ENCODE measurements around the gene ABTB1.
A peak's percentile ranks its signal among the peaks of the same experiment; 100 is the strongest.

The ABTB1 gene

DNA sequence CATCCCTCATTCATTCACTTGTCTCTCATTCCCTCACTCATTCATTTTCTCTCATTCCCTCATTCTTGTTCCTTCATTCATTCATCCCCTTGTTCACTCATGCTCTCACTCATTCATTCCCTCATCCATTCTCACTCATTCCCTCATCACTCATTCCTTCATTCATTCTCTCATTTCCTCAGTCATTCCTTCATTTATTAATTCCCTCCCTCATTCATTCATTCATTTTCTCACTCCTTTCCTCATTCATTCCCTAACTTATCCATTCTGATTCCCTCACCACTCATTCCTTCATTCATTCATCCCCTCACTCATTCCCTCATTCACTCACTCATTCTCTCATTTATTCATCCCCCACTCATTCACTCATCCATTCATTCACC is 13.8 kb downstream of the ABTB1 start:
- no peak for DNase-seq (ENCODE audit: low spot score)

DNA sequence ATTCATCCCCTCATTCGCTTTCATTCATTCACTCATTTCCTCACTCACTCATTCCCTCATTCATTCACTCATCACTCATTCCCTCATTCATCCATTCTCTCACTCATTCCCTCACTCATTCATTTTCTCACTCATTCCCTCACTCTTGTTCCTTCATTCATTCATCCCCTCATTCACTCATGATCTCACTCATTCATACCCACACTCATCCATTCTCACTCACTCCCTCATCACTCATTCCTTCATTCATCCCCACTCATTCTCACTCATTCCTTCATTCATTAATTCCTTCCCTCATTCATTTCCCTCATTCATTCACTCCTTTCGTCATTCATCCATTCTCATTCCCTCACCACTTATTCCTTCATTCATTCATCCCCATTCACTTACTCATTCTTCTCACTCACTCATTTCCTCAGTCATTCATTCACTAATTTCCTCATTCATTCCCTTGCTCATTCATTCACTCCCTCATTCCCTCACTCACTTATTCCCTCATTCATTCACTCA is 14.5 kb downstream of the ABTB1 start:
- no peak for DNase-seq (ENCODE audit: low spot score)

DNA sequence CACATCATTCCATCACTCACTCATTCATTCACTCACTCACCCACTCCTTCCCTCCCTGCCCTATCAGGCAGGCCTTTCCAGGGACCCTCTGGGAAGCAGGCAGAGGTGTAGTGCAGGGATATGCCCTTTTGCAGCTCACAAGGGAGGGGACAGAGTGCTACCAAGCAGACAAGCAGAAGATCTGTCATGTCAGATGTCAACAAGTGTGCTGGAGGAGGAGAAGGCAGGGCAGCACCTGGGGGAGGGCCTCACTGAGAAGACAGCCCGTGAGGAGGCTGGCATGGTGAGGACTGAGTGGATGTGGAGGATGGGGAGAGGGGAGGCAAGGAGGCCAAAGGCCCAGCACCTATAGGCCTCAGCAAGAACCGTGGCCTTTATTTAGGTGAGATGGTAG is 15.3 kb downstream of the ABTB1 start:
- DNase-seq (ENCODE audit: low spot score) = no peak

DNA sequence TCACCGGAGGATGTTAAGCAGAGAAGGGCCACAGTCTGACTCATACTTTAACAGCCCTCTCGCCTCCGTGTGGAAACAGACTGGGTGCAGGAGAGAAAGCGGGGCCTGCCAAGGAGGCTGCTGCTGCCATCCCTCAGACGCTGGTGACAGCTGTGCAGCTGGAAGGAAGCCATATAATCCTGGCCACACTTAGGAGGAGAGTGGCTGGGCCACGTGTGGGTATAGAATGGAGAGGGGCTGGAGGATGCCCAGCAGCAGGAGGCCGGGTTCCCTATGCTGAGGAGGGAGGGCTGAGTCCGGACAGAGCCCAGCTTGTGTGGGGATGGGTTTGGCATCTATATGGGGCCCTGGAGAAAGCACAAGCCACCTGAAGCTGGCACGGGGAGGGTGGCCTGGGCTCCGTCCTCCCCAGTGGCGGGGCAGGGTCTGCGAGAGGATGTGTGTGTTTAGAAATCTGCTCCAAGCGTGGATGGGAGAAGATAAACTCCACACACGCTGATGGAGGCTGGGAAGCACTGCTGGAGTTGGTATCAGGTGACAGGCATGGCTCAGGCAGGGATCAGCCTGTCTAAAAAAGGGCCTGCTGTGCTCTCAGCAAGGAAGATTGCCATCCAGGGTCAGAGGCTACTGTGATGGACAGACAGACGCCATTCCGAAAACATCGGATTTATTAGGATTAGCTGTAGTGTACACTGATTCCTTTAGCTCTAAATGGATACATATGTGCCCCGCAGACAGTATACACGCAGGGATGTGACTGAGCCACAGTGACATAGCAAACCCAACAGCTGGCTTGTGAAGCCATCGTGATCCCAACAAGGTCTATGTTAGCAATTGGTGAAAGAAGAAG is 15.9 kb downstream of the ABTB1 start:
- no peak for DNase-seq (ENCODE audit: low spot score)

- DNase-seq (ENCODE audit: low spot score) = no peak
Measured at GRCh38 chr3:127689266-127689860, 16.6 kb downstream of the ABTB1 start.

GRCh38 chr3:127690106-127690505 is 17.4 kb downstream of the ABTB1 start:
- DNase-seq (ENCODE audit: low spot score) = no peak

DNA sequence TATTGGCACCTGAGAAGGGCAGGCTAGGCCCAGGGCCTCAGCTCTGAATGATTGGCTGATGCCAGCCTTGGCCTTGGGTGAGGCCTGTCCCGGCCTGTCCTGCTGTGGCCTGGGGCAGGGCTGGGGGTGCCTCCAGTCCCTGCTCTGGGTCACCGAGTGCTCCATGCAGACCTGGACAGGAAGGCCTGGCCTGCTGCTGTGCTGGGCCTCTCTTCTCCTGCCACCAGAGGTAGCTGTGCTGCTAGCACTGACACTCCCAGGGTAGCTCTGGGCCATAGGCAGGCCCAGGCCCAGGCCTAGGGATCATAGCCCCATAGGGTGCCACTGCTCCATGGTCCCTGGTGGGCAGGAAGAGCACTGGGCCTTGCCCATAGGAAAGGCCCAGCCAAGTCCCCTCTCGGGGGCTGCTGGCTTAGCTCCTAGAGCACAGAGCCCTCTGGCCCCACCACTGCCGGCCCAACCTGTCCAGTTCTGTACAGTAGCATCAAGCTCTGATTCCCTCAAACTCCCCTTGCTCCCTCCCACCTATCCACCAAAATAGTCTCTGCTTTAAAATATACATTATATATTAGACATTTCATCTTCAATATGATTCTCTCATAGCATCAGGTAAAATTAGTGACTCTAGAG is 18.2 kb downstream of the ABTB1 start:
- peak; percentile 45 for DNase-seq (ENCODE audit: low spot score)

DNA sequence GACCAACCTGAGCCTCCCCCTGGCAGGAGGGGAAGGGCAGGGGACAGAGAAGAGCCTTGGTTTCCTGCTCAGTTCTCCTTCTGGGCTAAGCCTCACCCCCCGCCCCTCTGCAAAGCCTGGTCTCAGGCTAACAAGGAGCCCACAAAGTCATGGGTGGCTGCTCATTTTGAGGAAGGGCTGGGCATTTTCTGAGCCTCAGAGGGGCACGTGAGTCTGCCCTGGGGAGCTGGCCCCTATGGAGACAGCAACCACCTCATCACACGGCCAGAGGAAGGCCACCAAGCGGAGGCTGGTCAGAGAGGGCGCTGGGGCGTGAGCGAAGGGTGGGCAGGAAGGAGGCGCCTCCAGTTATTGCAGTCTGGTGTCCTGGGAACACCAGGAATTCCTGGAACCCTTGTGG is 18.7 kb downstream of the ABTB1 start:
- DNase-seq (ENCODE audit: low spot score) = no peak

GRCh38 chr3:127691974-127692373 is 19.2 kb downstream of the ABTB1 start:
- DNase-seq (ENCODE audit: low spot score) = no peak

DNA sequence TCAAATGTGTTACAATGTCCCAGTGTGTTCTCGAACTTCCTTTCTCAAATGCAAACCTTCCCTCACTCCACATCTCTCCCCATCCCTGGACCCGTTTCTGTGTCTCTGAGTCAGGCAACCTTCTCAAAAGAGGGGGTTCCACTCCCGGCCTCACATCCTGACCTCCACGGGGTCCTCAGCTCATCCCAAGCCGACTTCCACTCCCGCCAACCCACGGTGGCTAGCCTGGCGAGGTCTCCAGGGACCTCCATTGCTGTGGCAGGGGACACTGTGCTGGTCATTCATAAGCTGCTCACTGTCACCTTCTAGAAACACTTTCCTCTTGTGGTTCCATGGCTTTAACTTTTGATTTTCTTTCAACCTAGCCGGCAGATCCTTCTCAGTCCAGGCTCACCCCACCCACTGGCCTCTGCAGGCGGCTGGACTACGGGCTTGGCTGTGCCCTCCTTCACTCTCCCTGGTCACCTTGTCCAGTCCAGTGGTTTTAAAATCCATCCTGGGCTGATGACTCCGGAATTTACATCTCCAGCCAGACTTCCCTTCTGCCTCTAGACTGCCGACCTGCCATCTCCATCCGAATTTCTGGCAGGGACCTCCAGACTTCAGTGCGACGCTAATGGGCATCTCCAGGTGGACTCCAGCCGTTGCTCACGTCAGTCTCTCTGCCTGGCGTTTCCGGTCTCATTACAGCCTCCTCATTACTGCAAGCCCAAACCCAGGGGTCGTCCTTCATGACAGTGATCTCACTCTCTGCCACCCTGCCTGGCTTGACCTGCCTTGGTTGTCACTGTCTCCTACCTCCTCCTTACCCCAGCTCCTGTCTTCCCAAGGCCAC is 20.0 kb downstream of the ABTB1 start:
- DNase-seq (ENCODE audit: low spot score) = no peak

DNA sequence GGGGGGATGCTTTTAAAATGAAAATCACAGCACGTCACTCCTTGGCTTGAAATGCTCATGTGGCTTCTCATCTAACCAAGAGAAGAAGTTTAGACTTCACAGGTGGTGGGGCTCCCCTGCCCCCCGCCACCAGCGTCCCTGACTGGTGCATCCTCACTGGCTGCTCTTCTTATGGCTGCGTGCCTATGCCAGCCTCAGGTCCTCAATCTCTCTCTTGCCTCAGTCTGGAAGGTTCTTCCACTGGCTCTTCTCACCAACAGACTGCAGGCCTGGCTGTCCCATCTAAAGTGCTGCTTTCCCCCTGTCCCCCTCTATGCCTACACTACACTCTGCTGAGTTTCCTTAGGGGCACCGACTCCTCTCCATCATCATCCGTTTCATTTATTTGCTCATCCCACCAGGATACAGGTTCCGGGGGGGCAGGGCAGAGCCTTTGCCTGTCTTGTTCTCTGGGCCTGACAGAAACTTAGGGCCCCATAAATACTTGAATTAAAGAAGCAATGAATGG is 20.6 kb downstream of the ABTB1 start:
- no peak for DNase-seq (ENCODE audit: low spot score)

GRCh38 chr3:127694467-127695215 is 21.9 kb downstream of the ABTB1 start:
- DNase-seq (ENCODE audit: low spot score) = no peak

- peak; percentile 84 for DNase-seq (ENCODE audit: low spot score)
Measured at GRCh38 chr3:127697551-127698240, 24.9 kb downstream of the ABTB1 start.

GRCh38 chr3:127698286-127698685 is 25.5 kb downstream of the ABTB1 start:
- no peak for DNase-seq (ENCODE audit: low spot score)

DNA sequence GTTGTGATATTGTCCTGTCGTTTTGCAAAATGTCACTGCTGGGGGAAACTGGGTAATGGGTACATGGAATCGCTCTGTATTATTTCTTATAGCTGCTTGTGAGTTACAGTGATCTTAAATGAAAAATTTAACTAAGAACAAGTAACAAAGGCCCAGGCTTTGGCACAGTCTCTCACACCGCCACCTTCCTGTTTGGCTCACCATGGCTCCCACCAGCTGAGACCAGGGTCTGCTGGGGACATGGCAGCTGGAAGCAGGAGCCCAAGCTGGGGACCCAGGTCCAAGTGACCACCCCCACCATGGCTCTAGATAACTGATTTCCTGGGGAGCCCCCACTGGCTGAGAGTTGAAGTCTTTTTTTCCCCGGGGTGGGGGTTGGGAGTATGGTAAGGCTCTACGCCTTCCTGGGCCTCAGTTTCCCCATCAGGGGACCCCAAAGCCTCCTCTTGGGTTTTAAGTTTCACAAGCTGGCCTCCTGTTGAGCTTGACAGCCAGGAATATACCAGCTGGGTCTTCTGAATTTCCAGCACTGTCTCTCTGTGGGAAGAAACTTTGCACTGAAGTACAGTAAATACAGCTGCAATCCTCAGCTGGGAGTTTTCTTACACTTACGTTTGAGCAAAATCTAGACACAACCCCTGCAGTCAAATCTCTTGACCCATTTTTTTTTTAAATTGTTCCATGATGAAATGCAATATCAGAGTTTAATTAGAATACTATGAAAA is 26.1 kb downstream of the ABTB1 start:
- DNase-seq (ENCODE audit: low spot score) = no peak

DNA sequence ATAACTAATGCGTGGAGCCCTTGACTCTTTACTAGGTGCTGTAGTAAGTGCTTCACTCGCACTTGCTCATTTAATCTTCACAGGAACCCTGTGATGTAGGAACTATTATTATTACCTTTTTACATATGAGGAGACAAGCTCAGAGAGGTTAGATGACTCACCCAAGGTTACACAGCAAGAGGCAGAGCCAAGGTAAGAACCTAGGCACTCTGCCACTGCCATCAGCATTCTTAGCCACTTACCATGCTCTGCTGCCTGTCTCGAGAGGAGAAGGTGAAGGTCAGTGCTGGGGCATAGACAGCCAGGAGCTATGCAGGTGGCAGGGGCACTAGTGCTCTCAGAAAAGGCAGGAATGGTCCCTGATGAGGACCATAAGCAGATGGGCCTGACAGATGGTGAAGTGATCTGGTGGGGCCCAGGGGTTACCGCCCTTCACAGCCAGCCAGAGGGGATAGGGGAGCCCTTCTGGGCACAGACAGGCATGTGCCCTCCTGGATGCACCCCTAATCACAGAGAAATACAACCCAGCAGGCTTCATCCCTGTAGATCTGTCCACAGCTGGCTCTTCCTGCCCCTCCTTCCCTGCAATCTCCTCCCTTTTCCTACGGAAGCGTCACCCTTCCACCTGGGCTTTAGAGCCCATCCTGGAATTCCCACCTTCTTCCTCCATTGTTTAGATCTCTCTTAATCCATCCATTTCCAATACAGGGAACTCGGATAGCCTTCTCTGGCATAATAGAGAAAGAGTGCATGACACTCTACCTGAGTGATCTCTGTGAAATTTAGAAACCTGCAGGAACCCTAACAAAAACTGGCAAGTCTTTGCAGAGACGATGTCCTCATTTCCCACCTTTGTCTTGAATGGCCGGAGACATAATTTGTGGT is 26.9 kb downstream of the ABTB1 start:
- no peak for DNase-seq (ENCODE audit: low spot score)

- DNase-seq (ENCODE audit: low spot score) = no peak
Measured at GRCh38 chr3:127700406-127700805, 27.7 kb downstream of the ABTB1 start.

DNA sequence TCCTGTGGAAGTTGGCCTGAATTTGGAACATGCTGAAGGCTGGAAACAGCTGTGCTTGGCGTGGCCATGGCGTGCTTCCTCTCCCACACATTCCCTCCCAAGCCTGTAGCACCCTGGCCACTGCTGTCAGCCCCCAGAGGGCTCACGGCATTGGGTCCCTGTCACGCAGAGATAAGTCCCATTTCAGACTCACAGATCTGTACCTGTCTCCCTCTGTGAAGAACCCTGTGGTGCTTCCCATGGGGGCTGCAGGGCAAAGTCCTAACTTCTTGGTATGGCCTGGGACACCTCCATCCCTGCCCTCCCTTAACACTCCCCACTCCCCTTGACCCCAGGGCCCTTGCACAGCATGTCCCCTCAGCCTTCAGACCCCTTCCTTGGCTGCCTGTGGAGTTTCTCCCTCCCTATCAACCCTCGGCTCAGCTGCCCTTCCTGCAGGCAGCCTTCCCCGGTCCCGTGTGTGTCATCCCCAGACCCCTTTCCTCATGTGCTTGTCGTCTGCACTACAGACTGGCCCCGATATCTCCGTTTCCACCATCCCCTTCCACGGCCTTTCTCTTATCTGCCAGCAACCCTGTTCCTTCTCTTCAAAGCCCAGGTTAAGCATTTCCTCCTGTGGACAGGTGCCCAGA is 28.6 kb downstream of the ABTB1 start:
- no peak for DNase-seq (ENCODE audit: low spot score)

Data from SK-N-DZ (cell line).